Right ventricle myocardium superior (tissue), 1 donor: ENCODE results near the gene SULF2. TPM values are rescaled to one million over a fixed set of nuclear protein-coding genes. Genes with fewer than 3 reads are reported as not detected.

Source experiments
- ATAC-seq: fragments of 200-7000 bp; cut with Tn5 transposase; one replicate; pipeline ENCODE4 v1.9.1; 2020; ENCODE audit warnings: mild to moderate bottlenecking; ENCODE audit not compliant: poor library complexity
- DNase-seq: peaks from one replicate; pipeline ENCODE4 v3.0.0-alpha.2; 2020
- intact Hi-C: fragments of 100-400 bp; cut with DNase I; formaldehyde crosslinking; loops from one replicate; pipeline ENCODE4 v1.11.2; 2022
- total RNA-seq: library from RNA; stranded (reverse); fragmentation: NEBNext Ultra II Directional; extraction: Animal tissue kit (Norgen Biotek cat#: 25700); gene quantifications from one replicate; pipeline ENCODE4 v1.2.1, GENCODE V29; 2021
- donor health status: DM: no; HTN: yes; CAD: no; lungs with severe emphysema.

Gene SULF2
- total RNA-seq, 1 donor from 2014 or later = 32.0 TPM

GRCh38 chr20:47727909-47728361, 57.3 kb downstream of the SULF2 start:
- intact Hi-C loops = no loop called here
- peak; percentile 58 for ATAC-seq
- peak; percentile 62 for DNase-seq

DNA sequence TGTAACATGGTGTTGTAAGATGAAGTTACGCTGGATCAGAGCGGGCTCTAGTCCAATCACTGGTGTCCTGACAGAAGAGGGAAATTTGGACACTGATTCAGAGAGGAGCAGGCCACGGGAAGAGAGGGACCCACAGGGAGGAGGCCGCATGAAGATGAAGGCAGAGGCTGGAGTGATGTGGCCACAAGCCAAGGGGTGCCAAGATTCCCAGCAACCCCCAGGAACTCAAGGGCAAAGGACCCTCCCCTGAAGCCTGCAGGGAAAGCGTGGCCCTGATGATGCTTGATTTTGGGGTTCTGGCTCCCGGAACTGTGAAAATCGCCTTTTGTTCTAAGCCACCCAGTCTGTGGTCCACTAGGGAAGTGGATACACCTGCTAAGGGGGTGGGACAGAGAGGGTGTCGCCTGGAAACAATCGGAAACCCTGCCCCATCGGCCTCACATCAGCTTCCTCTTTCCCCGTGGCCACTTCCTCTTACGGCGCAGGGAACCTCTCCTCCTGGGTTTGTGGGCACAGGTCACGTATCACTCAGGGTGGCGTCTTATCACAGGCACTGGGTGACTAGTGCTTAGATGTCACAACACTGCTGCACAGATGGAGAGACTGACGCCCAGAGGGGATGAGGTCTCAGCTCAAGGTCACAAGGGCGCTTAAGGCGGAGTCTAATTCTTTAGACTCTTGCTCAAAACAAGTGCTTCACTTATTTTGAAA, 58.0 kb downstream of the SULF2 start:
- DNase-seq (peak; percentile 75), ATAC-seq (peak; percentile 80)
- intact Hi-C loops = no loop called here

DNA sequence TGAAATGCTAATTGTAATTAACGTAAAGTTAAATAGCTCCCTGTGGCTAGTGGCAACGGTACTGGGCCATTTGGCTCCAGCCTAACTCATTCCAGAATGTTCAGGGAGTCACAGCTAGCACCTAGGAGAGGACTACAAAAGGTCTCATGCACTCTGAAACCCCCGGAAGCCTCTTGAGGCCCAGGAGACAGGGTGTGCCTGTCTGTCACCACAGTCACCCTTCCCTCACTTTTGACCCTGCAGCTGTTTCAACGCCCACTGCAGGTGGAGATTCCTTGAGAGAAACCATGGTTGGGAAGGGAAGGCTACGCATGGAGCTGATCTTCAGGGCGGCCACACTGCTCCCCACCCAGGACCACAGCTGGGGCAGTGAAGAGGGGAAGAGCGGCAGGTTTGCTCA, 58.6 kb downstream of the SULF2 start:
- peak; percentile 31 for DNase-seq
- no peak for ATAC-seq
- intact Hi-C loops = no loop called here

DNA sequence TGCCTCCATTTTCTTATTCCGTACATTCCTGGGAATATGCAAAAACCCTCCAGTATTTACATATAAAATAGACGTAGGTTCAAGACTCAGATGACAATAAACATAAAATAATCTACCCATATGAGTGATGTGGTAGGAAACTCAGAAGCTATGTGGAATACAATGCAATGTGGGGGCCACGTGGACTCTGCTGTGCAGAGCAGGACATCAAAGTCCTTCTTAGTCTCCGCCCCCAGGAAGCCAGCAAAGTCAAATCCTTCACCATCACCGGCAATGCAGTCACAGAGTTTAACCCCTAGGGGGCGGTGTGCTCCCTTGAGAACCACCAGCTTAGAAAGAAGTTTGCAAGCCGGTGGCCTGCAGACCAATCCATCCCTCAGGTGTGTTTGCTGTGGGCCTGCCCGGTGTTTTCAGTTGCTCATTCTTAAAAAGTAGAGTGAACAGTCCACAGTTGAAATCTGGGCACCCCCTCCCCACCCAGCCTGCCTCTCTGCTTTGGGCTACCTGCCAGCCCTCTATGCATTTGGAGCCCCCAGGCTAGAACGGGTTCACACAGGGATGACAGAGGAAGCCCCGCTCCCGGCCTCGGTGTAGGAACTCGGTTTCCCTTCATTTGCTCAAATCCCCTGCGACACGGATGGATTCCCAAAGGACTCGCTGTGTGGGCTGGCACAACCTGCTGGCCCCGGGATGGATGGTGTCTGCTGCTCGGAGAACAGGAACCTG, 59.9 kb downstream of the SULF2 start:
- peak; percentile 68 for ATAC-seq
- intact Hi-C loops = no loop called here
- peak; percentile 69 for DNase-seq

DNA sequence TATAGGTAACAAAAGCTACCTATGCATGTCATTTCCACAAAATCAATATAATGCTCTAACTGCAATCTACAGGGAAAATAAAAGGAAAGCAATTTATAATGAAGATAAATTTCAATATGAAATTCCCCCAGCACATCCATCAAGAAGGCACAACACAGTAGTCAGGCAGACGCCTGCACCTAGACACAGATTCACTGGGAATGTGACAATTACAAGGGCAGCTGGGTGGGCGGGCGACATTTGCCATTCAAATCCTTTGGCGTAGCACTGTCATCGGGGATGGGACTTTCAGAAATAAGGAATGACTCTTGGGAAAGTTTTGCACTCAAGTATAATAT, 60.4 kb downstream of the SULF2 start:
- no peak for ATAC-seq
- intact Hi-C loops = no loop called here
- DNase-seq = peak; percentile 26

- ATAC-seq = no peak
- no peak for DNase-seq
- intact Hi-C loops = no loop called here
Measured at GRCh38 chr20:47724396-47724795, 60.9 kb downstream of the SULF2 start.

DNA sequence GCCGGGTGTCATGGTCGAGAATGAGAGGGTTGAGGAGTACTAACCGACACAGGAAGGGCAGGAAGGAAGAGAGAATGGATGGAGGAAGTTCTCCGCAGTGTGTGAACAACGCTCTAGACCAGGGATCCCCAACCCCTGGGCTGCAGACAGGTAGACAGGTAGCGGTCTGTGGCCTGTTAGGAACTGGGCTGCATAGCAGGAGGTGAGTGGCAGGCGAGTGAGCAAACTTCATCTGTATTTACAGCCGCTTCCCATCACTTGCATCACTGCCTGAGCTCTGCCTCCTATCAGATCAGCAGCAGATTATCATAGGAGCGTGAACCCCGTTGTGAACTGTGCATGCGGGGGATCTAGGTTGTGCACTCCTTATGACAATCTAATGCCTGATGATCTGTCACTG, 62.0 kb downstream of the SULF2 start:
- DNase-seq = no peak
- intact Hi-C loops = no loop called here
- ATAC-seq = no peak

- intact Hi-C loops = no loop called here
- ATAC-seq = no peak
- DNase-seq = no peak
Measured at GRCh38 chr20:47720636-47721427, 64.4 kb downstream of the SULF2 start.

DNA sequence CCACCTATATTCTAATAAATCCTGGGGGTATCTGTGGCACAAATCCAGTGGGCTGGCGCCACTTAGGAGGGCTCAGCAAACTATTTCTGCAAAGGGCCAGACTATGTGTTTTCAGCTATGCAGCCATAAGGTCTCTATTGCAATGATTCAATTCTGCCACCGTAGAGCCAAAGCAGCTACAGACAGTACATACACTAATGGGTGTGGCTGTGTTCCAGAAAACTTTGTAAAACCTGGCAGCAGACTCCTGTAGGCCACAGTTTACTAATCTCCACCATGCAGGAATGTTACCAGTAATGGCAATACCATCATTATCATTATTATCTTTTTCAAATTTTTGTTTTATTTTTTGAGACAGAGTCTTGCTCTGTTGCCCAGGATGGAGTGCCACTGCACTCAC, 65.7 kb downstream of the SULF2 start:
- ATAC-seq (no peak), DNase-seq (no peak)
- intact Hi-C loops = no loop called here

DNA sequence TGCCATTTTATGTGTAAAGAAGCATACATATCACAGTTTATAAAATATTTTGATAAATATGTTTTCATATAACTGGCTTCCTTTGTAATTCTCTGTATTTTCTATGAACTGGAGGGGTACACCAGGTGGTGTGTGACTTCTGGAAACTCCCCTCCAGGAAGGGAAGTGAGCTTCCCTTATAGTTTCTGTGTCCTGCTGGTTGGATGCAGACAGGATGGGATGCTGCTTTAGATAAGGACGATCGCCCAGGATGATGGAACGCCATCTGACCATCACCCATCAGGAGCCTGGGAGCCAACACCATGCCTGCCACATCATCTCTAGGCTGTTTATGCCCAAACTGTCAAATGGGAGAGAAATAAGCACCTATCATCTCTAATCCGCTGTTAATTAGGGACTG, 66.1 kb downstream of the SULF2 start:
- intact Hi-C loops = no loop called here
- DNase-seq (no peak), ATAC-seq (no peak)

DNA sequence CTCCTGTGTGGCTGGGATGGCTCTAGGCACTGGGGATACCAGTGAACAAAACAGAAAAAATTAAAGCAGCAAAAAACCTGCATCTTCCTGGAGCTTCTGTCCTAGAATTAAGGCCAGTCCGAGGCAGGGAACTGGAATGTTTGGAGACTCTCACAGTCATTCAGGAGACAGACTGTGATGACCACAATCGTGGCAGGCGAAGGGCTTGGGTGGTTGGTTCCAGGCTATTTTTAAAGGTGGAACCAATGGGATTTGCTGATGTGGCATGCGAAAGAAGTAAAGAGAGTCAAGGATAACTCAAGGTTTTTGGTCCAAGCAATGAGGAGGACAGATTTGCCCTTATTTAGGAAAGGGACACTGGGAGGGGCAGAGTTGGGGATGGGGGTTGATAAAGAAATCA, 66.9 kb downstream of the SULF2 start:
- intact Hi-C loops = no loop called here
- ATAC-seq (no peak), DNase-seq (no peak)

GRCh38 chr20:47717421-47717820, 67.9 kb downstream of the SULF2 start:
- intact Hi-C loops = no loop called here
- DNase-seq (no peak), ATAC-seq (no peak)

DNA sequence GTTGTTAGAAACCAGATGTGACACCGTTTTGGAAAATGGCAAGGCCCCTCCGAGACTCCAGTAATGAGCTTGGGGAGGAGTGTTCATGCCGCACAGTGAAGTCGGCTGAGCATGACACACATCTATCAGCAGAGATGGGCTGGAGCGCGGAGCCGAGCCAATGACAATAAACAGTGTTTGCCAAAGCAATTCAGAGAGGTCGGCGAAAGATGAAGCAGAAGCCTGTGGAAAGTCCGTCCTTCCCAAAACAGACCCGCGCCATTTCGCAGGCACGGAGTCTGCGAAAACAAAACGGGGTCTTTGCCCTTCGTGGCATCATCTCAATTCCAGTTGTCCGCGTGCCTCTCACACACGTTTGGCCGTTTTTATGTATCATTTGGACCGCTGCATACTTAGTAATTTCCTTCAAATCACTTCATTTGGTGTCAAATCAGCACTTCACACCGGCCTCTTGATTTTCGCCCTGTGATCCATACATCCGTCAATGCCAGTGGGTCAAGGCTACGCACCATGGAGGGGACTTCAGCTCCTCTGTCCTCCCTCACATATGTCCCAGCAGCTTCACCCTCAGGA, 71.3 kb downstream of the SULF2 start:
- DNase-seq (peak; percentile 53), ATAC-seq (peak; percentile 52)
- intact Hi-C loops = no loop called here

GRCh38 chr20:47713163-47713562, 72.1 kb downstream of the SULF2 start:
- intact Hi-C loops = no loop called here
- no peak for DNase-seq

GRCh38 chr20:47711046-47711752, 74.1 kb downstream of the SULF2 start:
- intact Hi-C loops = no loop called here

More at GRCh38 chr20:47713163-47713562, 72.1 kb downstream of the SULF2 start:
- no peak for ATAC-seq

DNA sequence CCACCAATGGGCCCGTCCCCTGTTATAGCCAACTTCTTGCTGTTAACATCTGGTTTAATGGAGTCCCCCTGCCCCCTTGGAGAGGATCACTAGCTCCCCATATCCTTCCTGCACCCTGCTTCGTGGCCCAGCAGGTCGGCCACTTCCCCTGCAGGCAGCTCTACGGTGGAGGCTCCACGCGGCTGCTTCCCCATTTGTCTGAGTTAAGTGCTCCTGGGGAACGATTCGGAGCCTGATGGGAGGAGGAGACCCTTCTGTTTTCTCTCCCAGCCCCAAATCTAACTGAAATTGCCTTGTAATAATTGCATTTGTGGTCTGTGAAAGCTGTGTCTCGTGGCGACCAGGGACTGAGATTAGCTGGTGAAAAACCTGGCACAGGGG, 74.6 kb downstream of the SULF2 start:
- intact Hi-C loops = no loop called here
- DNase-seq (no peak), ATAC-seq (no peak)

More at GRCh38 chr20:47711046-47711752, 74.1 kb downstream of the SULF2 start:
- DNase-seq = no peak
- ATAC-seq = no peak

DNA sequence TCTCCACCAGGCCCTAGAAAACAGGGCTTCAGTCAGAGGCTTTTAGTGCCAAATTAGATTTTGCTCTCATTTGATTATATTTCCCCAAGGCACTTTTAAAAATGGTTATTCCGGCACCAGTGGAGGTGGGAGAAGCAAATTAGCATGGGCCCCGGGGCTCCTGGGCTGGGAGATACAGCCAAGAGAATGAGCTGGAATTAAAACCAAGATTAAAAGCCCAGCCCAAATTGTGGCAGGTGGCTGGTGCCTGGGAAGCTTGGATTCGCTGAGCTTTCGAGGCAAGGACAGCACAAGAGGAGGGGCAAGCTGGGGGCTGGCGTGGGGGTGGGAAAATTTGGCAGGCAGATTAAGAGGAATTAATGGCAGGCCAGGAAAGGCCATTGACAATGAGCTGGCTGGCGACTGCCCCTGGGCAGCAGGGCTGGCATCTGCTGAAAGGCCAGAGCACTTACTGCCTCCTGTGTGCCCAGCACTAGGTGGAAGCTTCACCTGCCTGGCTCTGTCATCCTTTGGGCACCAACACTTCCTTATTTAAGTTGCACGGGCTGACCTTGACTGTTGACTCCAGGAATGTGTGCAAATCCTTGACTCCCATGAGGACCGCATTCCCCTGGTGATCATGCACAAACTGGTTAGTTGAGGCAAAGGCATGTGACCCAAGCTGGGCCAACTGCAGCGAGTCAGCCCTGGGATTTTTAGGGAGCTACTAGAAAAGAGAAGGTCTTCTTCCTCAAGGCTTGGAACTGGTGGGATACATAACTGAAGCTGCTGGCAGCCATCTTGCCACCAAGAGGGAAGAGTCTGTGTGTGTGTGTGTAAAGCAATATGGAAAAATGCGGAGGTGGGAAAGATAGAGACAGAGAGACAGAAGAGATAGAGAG, 76.1 kb downstream of the SULF2 start:
- ATAC-seq (no peak), DNase-seq (no peak)
- intact Hi-C loops = no loop called here
